Astrocyte (in vitro differentiated cells and primary cell): Measurements from ENCODE around the gene AMMECR1L. TPM values are rescaled to one million over a fixed set of nuclear protein-coding genes. Genes with fewer than 3 reads are reported as not detected.
"Not testable (repeated sequence)": the region's sequence is repeated elsewhere in the genome, so short reads cannot be mapped to it uniquely, and the experiment has no call there.

Experiments used
- DNase-seq: peaks from one replicate; pipeline ENCODE4 v3.0.0-alpha.2; 2010; ENCODE audit warnings: low read depth
- FAIRE-seq: peaks from 2 replicates; lab custom pipeline; 2011; peaks lifted over from hg19 to GRCh38; lab: Jason Lieb, UNC
- H2AFZ ChIP-seq: 2 replicates; pipeline ENCODE4 v1.6.0; 2012; ENCODE audit warnings: low read depth, low read length, inconsistent platforms
- H3K27ac ChIP-seq: 2 replicates; pipeline ENCODE4 v1.5.1; 2011; ENCODE audit warnings: low read depth, low read length, inconsistent platforms
- H3K27me3 ChIP-seq: 2 replicates; pipeline ENCODE4 v1.6.0; 2011; ENCODE audit warnings: low read length, inconsistent platforms; ENCODE audit not compliant: insufficient read depth
- H3K36me3 ChIP-seq: 2 replicates; pipeline ENCODE4 v1.5.1; 2011; ENCODE audit warnings: low read length, inconsistent platforms; ENCODE audit not compliant: insufficient read depth
- H3K4me1 ChIP-seq: 2 replicates; pipeline ENCODE4 v1.5.1; 2011; ENCODE audit warnings: low read length, inconsistent platforms; ENCODE audit not compliant: insufficient read depth
- H3K4me2 ChIP-seq: 2 replicates; pipeline ENCODE4 v1.6.0; 2012; ENCODE audit warnings: low read length, inconsistent platforms
- H3K4me3 ChIP-seq: 2 replicates; pipeline ENCODE4 v1.5.1; 2011; ENCODE audit warnings: low read depth, mild to moderate bottlenecking, low read length, inconsistent platforms; ENCODE audit not compliant: insufficient read depth
- H3K79me2 ChIP-seq: 2 replicates; pipeline ENCODE4 v1.6.0; 2012; ENCODE audit warnings: mild to moderate bottlenecking, low read length, inconsistent platforms; ENCODE audit not compliant: insufficient read depth
- H3K9ac ChIP-seq: 2 replicates; pipeline ENCODE4 v1.6.0; 2012; ENCODE audit warnings: mild to moderate bottlenecking, low read length, inconsistent platforms
- H3K9me3 ChIP-seq: 2 replicates; pipeline ENCODE4 v1.5.1; 2012; ENCODE audit warnings: low read depth, mild to moderate bottlenecking, low read length, inconsistent platforms; ENCODE audit not compliant: insufficient read depth
- H4K20me1 ChIP-seq: 2 replicates; pipeline ENCODE4 v1.6.0; 2012; ENCODE audit warnings: low read length, inconsistent platforms; ENCODE audit not compliant: insufficient read depth
- H3K27ac Mint-ChIP-seq: one replicate; pipeline ENCODE4 v1.8.0; 2021; ENCODE audit warnings: mild to moderate bottlenecking, mixed read lengths; ENCODE audit not compliant: unreplicated experiment
- H3K27me3 Mint-ChIP-seq: one replicate; pipeline ENCODE4 v1.8.0; 2021; ENCODE audit warnings: low read depth, mixed read lengths; ENCODE audit not compliant: unreplicated experiment
- H3K36me3 Mint-ChIP-seq: one replicate; pipeline ENCODE4 v1.8.0; 2021; ENCODE audit warnings: low read depth, mixed read lengths; ENCODE audit not compliant: unreplicated experiment
- H3K4me1 Mint-ChIP-seq: one replicate; pipeline ENCODE4 v1.8.0; 2021; ENCODE audit warnings: low read depth, mixed read lengths; ENCODE audit not compliant: unreplicated experiment
- H3K4me3 Mint-ChIP-seq: one replicate; pipeline ENCODE4 v1.8.0; 2021; ENCODE audit warnings: mild to moderate bottlenecking, moderate library complexity, mixed read lengths; ENCODE audit not compliant: unreplicated experiment
- H3K9me3 Mint-ChIP-seq: one replicate; pipeline ENCODE4 v1.8.0; 2021; ENCODE audit warnings: mild to moderate bottlenecking, mixed read lengths; ENCODE audit not compliant: unreplicated experiment
- CTCF ChIP-seq: IDR thresholded peaks from 2 replicates; pipeline ENCODE4 v1.5.1; 2011; ENCODE audit warnings: low read depth, mild to moderate bottlenecking, inconsistent platforms, low read length, moderate library complexity; ENCODE audit not compliant: insufficient read depth
- EZH2 ChIP-seq: IDR thresholded peaks from 2 replicates; pipeline ENCODE4 v1.6.1; 2012; ENCODE audit warnings: mild to moderate bottlenecking, low read length, inconsistent platforms; ENCODE audit not compliant: insufficient read depth
- total RNA-seq: library from RNA; stranded (reverse); gene quantifications from 2 replicates; pipeline ENCODE4 v1.2.1, GENCODE V29; 2021

AMMECR1L gene
- total RNA-seq, 1 donor from 2014 or later, result 32.2 TPM

GRCh38 chr2:127834951-127835350 lies 50.8 kb downstream of the AMMECR1L start:
- no peak overlapping the region for H3K27ac ChIP-seq
- no peak overlapping the region for H3K4me3 ChIP-seq
- no peaks in the 10 kb centered on the region for H3K79me2 ChIP-seq
- H3K4me2 ChIP-seq, result no peak overlapping the region
- H4K20me1 ChIP-seq, result no peaks in the 10 kb centered on the region
- FAIRE-seq (no peak), DNase-seq (no peak)
- H3K27me3 ChIP-seq, result no peaks in the 10 kb centered on the region
- H3K9me3 ChIP-seq, result no peaks in the 10 kb centered on the region
- peaks cover 4% of the 10 kb centered on the region for H3K4me1 ChIP-seq
- H3K4me1 Mint-ChIP-seq, result peaks cover under 1% of the 10 kb centered on the region
- no peaks in the 10 kb centered on the region for H3K9me3 Mint-ChIP-seq
- H2AFZ ChIP-seq, result no peak overlapping the region
- H3K4me3 Mint-ChIP-seq, result no peak overlapping the region
- no peaks in the 10 kb centered on the region for H3K36me3 Mint-ChIP-seq
- H3K36me3 ChIP-seq, result no peaks in the 10 kb centered on the region
- no peak overlapping the region for H3K27ac Mint-ChIP-seq
- no peak overlapping the region for H3K9ac ChIP-seq
- TF ChIP-seq EZH2 (no peak), CTCF (no peak)
- peaks cover 1% of the 10 kb centered on the region for H3K27me3 Mint-ChIP-seq

GRCh38 chr2:127829845-127830246 lies 55.9 kb downstream of the AMMECR1L start:
- Mint-ChIP-seq H3K27ac (no peak overlapping the region), H3K27me3 (peaks cover 5% of the 10 kb centered on the region), H3K36me3 (peaks cover 5% of the 10 kb centered on the region), H3K4me3 (no peak overlapping the region), H3K9me3 (peaks cover 24% of the 10 kb centered on the region), H3K4me1 (peaks cover 2% of the 10 kb centered on the region)
- Histone ChIP-seq H3K27ac (no peak overlapping the region), H3K4me2 (no peak overlapping the region), H3K9me3 (no peaks in the 10 kb centered on the region), H4K20me1 (no peaks in the 10 kb centered on the region), H3K79me2 (no peaks in the 10 kb centered on the region), H3K9ac (no peak overlapping the region), H3K4me3 (no peak overlapping the region), H3K36me3 (no peaks in the 10 kb centered on the region), H3K27me3 (no peaks in the 10 kb centered on the region), H2AFZ (no peak overlapping the region), H3K4me1 (peaks cover 6% of the 10 kb centered on the region)
- FAIRE-seq (no peak), DNase-seq (peak; percentile 49)
- TF ChIP-seq EZH2 (no peak), CTCF (no peak)

GRCh38 chr2:127826708-127827107 lies 59.0 kb downstream of the AMMECR1L start:
- H2AFZ ChIP-seq, H3K4me3 Mint-ChIP-seq, H4K20me1 ChIP-seq, DNase-seq, H3K36me3 ChIP-seq, H3K27ac ChIP-seq, H3K4me1 Mint-ChIP-seq, H3K9me3 ChIP-seq, H3K4me1 ChIP-seq, H3K27me3 ChIP-seq, H3K79me2 ChIP-seq, FAIRE-seq, H3K36me3 Mint-ChIP-seq, H3K4me3 ChIP-seq, H3K27ac Mint-ChIP-seq, H3K9ac ChIP-seq, H3K4me2 ChIP-seq: not testable (repeated sequence)
- Mint-ChIP-seq H3K9me3 (peaks cover 35% of the 10 kb centered on the region), H3K27me3 (peaks cover 16% of the 10 kb centered on the region)
